SK-N-SH (cell line): Measurements from ENCODE around the gene RANGAP1. TPM values are rescaled to one million over a fixed set of nuclear protein-coding genes. Genes with fewer than 3 reads are reported as not detected.

ENCODE experiments used
- CTCF ChIA-PET: fragments of 300-600, 350-600 bp; formaldehyde crosslinking; extraction: SDS; loops from one replicate; lab custom pipeline; 2021; lab: Yijun Ruan, JAX
- POLR2A ChIA-PET: fragments of 350-600 bp; sonication (Branson Sonifier 250); formaldehyde crosslinking; extraction: SDS; loops from one replicate; lab custom pipeline; 2020; ENCODE audit warnings: antibody characterized with exemption, inconsistent platforms; lab: Yijun Ruan, JAX
- DNase-seq: peaks from one replicate; pipeline ENCODE4 v3.0.0; 2012
- H2AFZ ChIP-seq: fragments of 200-600 bp; sonication (generic); 2 replicates; pipeline ENCODE4 v1.8.1; 2016; ENCODE audit warnings: antibody characterized with exemption, mild to moderate bottlenecking, low read depth
- H3F3A ChIP-seq: fragments of 200-600 bp; sonication (generic); replicated peaks from 2 replicates; pipeline ENCODE3; 2016; ENCODE audit warnings: antibody characterized with exemption, mild to moderate bottlenecking; ENCODE audit not compliant: insufficient read depth
- H3K27ac ChIP-seq, 2 experiments: fragments of 200-500 bp in 1 of 2; fragments of 200-600 bp in 1 of 2; sonication (Bioruptor generic) in 1 of 2; sonication (generic), shearing (Covaris generic) in 1 of 2; 2 replicates each; pipeline versions ENCODE4 v1.5.1 to v1.6.1; 2014 to 2016; ENCODE audit warnings: low read depth in 2 of 2, inconsistent platforms in 1 of 2, low read length in 1 of 2, mild to moderate bottlenecking in 1 of 2, mixed read lengths in 1 of 2
- H3K27me3 ChIP-seq: fragments of 200-600 bp; sonication (generic), shearing (Covaris generic); 2 replicates; pipeline ENCODE4 v1.6.1; 2016; ENCODE audit warnings: mixed run types; ENCODE audit not compliant: insufficient read depth
- H3K36me3 ChIP-seq, 2 experiments: fragments of 200-500 bp in 1 of 2; fragments of 200-600 bp in 1 of 2; sonication (Bioruptor generic) in 1 of 2; sonication (generic) in 1 of 2; replicated peaks in 1 of 2; 2 replicates each; pipeline versions ENCODE3 to v1.5.1; 2014 to 2016; ENCODE audit warnings: low read length in 1 of 2, mild to moderate bottlenecking in 1 of 2; ENCODE audit not compliant: insufficient read depth in 2 of 2, control insufficient read depth in 1 of 2
- H3K4me1 ChIP-seq, 2 experiments: fragments of 200-500 bp in 1 of 2; fragments of 200-600 bp in 1 of 2; sonication (Bioruptor generic) in 1 of 2; sonication (generic), shearing (Covaris generic) in 1 of 2; 2 replicates each; pipeline versions ENCODE4 v1.5.1 to v1.6.1; 2014 to 2016; ENCODE audit warnings: low read depth in 1 of 2, low read length in 1 of 2, mixed run types in 1 of 2; ENCODE audit not compliant: insufficient read depth in 2 of 2, control insufficient read depth in 1 of 2
- H3K4me2 ChIP-seq: fragments of 200-600 bp; sonication (generic), shearing (Covaris generic); 2 replicates; pipeline ENCODE4 v1.6.1; 2017; ENCODE audit warnings: mixed run types
- H3K4me3 ChIP-seq, 2 experiments: fragments of 200-500 bp in 1 of 2; fragments of 200-600 bp in 1 of 2; sonication (Bioruptor generic) in 1 of 2; sonication (generic), shearing (Covaris generic) in 1 of 2; 2 replicates each; pipeline versions ENCODE4 v1.5.1 to v1.8.1; 2014 to 2016; ENCODE audit warnings: low read depth in 2 of 2, inconsistent platforms in 1 of 2, low read length in 1 of 2, mild to moderate bottlenecking in 1 of 2, mixed read lengths in 1 of 2, moderate library complexity in 1 of 2
- H3K79me2 ChIP-seq: fragments of 200-600 bp; sonication (generic); 2 replicates; pipeline ENCODE4 v1.8.1; 2017; ENCODE audit warnings: mild to moderate bottlenecking; ENCODE audit not compliant: insufficient read depth
- H3K9ac ChIP-seq: fragments of 200-600 bp; sonication (generic); 2 replicates; pipeline ENCODE4 v1.6.1; 2017; ENCODE audit warnings: mixed run types
- H3K9me2 ChIP-seq: fragments of 200-600 bp; sonication (generic); 2 replicates; pipeline ENCODE4 v1.6.1; 2017; ENCODE audit warnings: mixed run types
- H3K9me3 ChIP-seq: fragments of 200-600 bp; sonication (generic); 2 replicates; pipeline ENCODE4 v1.6.1; 2017; ENCODE audit warnings: mixed run types, mild to moderate bottlenecking, moderate library complexity
- H4K20me1 ChIP-seq: fragments of 200-600 bp; sonication (generic); 2 replicates; pipeline ENCODE4 v1.6.1; 2017; ENCODE audit warnings: mild to moderate bottlenecking, mixed run types; ENCODE audit not compliant: insufficient read depth
- CHD2 ChIP-seq: fragments of 150-350 bp; IDR thresholded peaks from 2 replicates; pipeline ENCODE4 v1.6.1; 2018; ENCODE audit warnings: low read length; ENCODE audit not compliant: partially characterized antibody
- EP300 ChIP-seq, 2 experiments: IDR thresholded peaks; 2 replicates each; pipeline versions ENCODE4 v1.4.0 to v1.6.1; 2012; ENCODE audit warnings: borderline replicate concordance in 1 of 2, low read depth in 1 of 2, low read length in 1 of 2
- EZH2phosphoT487 ChIP-seq: fragments of 200-600 bp; sonication (generic); IDR thresholded peaks from 2 replicates; pipeline ENCODE4 v1.6.1; 2017; ENCODE audit warnings: low read depth, mixed run types, mild to moderate bottlenecking, antibody characterized with exemption, moderate library complexity, borderline replicate concordance
- FOSL2 ChIP-seq: IDR thresholded peaks from 2 replicates; pipeline ENCODE4 v1.4.0; 2012; ENCODE audit warnings: low read depth, mild to moderate bottlenecking, moderate library complexity, borderline replicate concordance
- GATA2 ChIP-seq: sonication (generic); formaldehyde crosslinking; IDR thresholded peaks from 2 replicates; pipeline ENCODE4 v1.5.0; 2020; ENCODE audit warnings: mild to moderate bottlenecking, missing genetic modification reagents
- IRF3 ChIP-seq: fragments of 150-350 bp; IDR thresholded peaks from 2 replicates; pipeline ENCODE4 v1.6.1; 2016; ENCODE audit warnings: mild to moderate bottlenecking, low read depth, low read length
- NFIC ChIP-seq: IDR thresholded peaks from 2 replicates; pipeline ENCODE4 v1.4.0; 2012; ENCODE audit warnings: borderline replicate concordance
- RCOR1 ChIP-seq: fragments of 150-350 bp; IDR thresholded peaks from 2 replicates; pipeline ENCODE4 v1.6.1; 2017; ENCODE audit warnings: antibody characterized with exemption, low read length
- TAF1 ChIP-seq: IDR thresholded peaks from 2 replicates; pipeline ENCODE4 v1.6.1; 2012; ENCODE audit warnings: low read depth, mild to moderate bottlenecking, low read length, moderate library complexity, borderline replicate concordance
- TEAD4 ChIP-seq: IDR thresholded peaks from 2 replicates; pipeline ENCODE4 v1.4.0; 2012; ENCODE audit warnings: mild to moderate bottlenecking, borderline replicate concordance; ENCODE audit not compliant: insufficient read depth
- USF1 ChIP-seq: IDR thresholded peaks from 2 replicates; pipeline ENCODE4 v1.4.0; 2012; ENCODE audit warnings: low read depth, borderline replicate concordance
- USF2 ChIP-seq: fragments of 150-350 bp; IDR thresholded peaks from 2 replicates; pipeline ENCODE4 v1.6.1; 2017; ENCODE audit warnings: antibody characterized with exemption, low read length, low read depth, borderline replicate concordance
- ZBTB33 ChIP-seq: IDR thresholded peaks from 2 replicates; pipeline ENCODE4 v1.4.0; 2012; ENCODE audit warnings: low read depth, borderline replicate concordance
- WGBS: methylation state at CpG from one replicate; pipeline ENCODE4 v1.1.6; 2017; ENCODE audit warnings: low lambda C conversion rate; 5-methylcytosine and 5-hydroxymethylcytosine counted together
- polyA plus RNA-seq, 3 experiments: library from polyadenylated mRNA; depleted of rRNA; stranded (reverse); fragments of >200 nt; gene quantifications; 2 replicates each; pipeline ENCODE4 v1.2.3, GENCODE V29; 2012

Gene RANGAP1
- polyA plus RNA-seq, 1 of the 3 experiments (the other 2 are of a cell fraction): 67.1 TPM

- peaks cover 18% of the 10 kb centered on the region for H3K79me2 ChIP-seq
- POLR2A ChIA-PET: no interaction called here
- DNase-seq: no peak
- H3K4me2 ChIP-seq: no peak overlapping the region
- no peak overlapping the region for H3K27ac ChIP-seq
- no peaks in the 10 kb centered on the region for H4K20me1 ChIP-seq
- CTCF ChIA-PET: no interaction called here
- no peaks in the 10 kb centered on the region for H3F3A ChIP-seq
- TF ChIP-seq USF1 (no peak), IRF3 (no peak), USF2 (no peak), TEAD4 (no peak), NFIC (no peak), TAF1 (no peak), GATA2 (CRISPR knock-in tag) (no peak), FOSL2 (no peak), EZH2phosphoT487 (no peak), ZBTB33 (no peak), CHD2 (no peak), RCOR1 (no peak), EP300 (IDR thresholded peaks at IDR 0.05; ENCODE audit: borderline replicate concordance in 1 of 2, low read depth in 1 of 2, low read length in 1 of 2) (no peak)
- 58% methylated on average over 6 of the region's 6 CpGs for WGBS
- no peak overlapping the region for H2AFZ ChIP-seq
- no peaks in the 10 kb centered on the region for H3K9me2 ChIP-seq
- H3K4me3 ChIP-seq: no peak overlapping the region
- H3K9ac ChIP-seq: no peak overlapping the region
- H3K9me3 ChIP-seq: no peaks in the 10 kb centered on the region
- H3K27me3 ChIP-seq: no peaks in the 10 kb centered on the region
- H3K4me1 ChIP-seq: peaks cover 0 to 4% of the 10 kb centered on the region in 2 experiments; a peak in 1 of 4 replicates
- H3K36me3 ChIP-seq: no peaks in the 10 kb centered on the region
These were observed 81.9 kb downstream of the RANGAP1 start for GRCh38 chr22:41204066-41204465.
